Measurements from ENCODE around the gene BRI3.
"Not testable (repeated sequence)": the region's sequence is repeated elsewhere in the genome, so short reads cannot be mapped to it uniquely, and the experiment has no call there.

The BRI3 gene

GRCh38 chr7:98315318-98315993 lies 34.0 kb downstream of the BRI3 start:
- DNase-seq (ENCODE audit: low read depth, low spot score): no peak
- H3K36me3 ChIP-seq (ENCODE audit: insufficient read depth, insufficient read length, low read length): peaks cover 43% of the 10 kb centered on the region
- TF ChIP-seq ZNF274 (IDR thresholded peaks at IDR 0.05; ENCODE audit: low read depth, low read length) (no peak), SUZ12 (IDR thresholded peaks at IDR 0.05; ENCODE audit: extremely low read depth, insufficient read depth, insufficient read length) (no peak), YY1 (IDR thresholded peaks at IDR 0.05; ENCODE audit: insufficient read depth, insufficient read length) (no peak)

GRCh38 chr7:98315994-98316527 lies 34.6 kb downstream of the BRI3 start:
- H3K4me3 ChIP-seq (ENCODE audit: insufficient read length, low read depth): not testable (repeated sequence)

More at GRCh38 chr7:98315318-98315993, 34.0 kb downstream of the BRI3 start:
- no peak overlapping the region for H3K4me3 ChIP-seq (ENCODE audit: insufficient read length, low read depth)
- no peaks in the 10 kb centered on the region for H3K4me1 ChIP-seq (ENCODE audit: insufficient read depth, insufficient read length)
- H3K27me3 ChIP-seq (ENCODE audit: insufficient read depth, insufficient read length): no peaks in the 10 kb centered on the region
- H3K9me3 ChIP-seq (ENCODE audit: insufficient read depth, low read length): no peaks in the 10 kb centered on the region
- H3K9ac ChIP-seq (ENCODE audit: insufficient read length, low read depth): no peak overlapping the region

GRCh38 chr7:98317366-98318040 lies 36.0 kb downstream of the BRI3 start:
- H3K9ac ChIP-seq (ENCODE audit: insufficient read length, low read depth): no peak overlapping the region
- peaks cover 34% of the 10 kb centered on the region for H3K36me3 ChIP-seq (ENCODE audit: insufficient read depth, insufficient read length, low read length)

More at GRCh38 chr7:98315994-98316527, 34.6 kb downstream of the BRI3 start:
- not testable (repeated sequence) for DNase-seq (ENCODE audit: low read depth, low spot score); H3K27me3 ChIP-seq (ENCODE audit: insufficient read depth, insufficient read length); H3K4me1 ChIP-seq (ENCODE audit: insufficient read depth, insufficient read length); H3K9ac ChIP-seq (ENCODE audit: insufficient read length, low read depth); H3K9me3 ChIP-seq (ENCODE audit: insufficient read depth, low read length)
- H3K36me3 ChIP-seq (ENCODE audit: insufficient read depth, insufficient read length, low read length): peaks cover 43% of the 10 kb centered on the region

GRCh38 chr7:98319176-98319575 lies 37.7 kb downstream of the BRI3 start:
- DNase-seq (ENCODE audit: low read depth, low spot score): no peak
- TF ChIP-seq ZNF274 (IDR thresholded peaks at IDR 0.05; ENCODE audit: low read depth, low read length) (no peak), SUZ12 (IDR thresholded peaks at IDR 0.05; ENCODE audit: extremely low read depth, insufficient read depth, insufficient read length) (no peak), YY1 (IDR thresholded peaks at IDR 0.05; ENCODE audit: insufficient read depth, insufficient read length) (no peak)
- no peaks in the 10 kb centered on the region for H3K9me3 ChIP-seq (ENCODE audit: insufficient read depth, low read length)
- no peak overlapping the region for H3K4me3 ChIP-seq (ENCODE audit: insufficient read length, low read depth)
- peaks cover 2% of the 10 kb centered on the region for H3K4me1 ChIP-seq (ENCODE audit: insufficient read depth, insufficient read length)
- no peak overlapping the region for H3K9ac ChIP-seq (ENCODE audit: insufficient read length, low read depth)
- no peaks in the 10 kb centered on the region for H3K27me3 ChIP-seq (ENCODE audit: insufficient read depth, insufficient read length)
- H3K36me3 ChIP-seq (ENCODE audit: insufficient read depth, insufficient read length, low read length): peaks cover 31% of the 10 kb centered on the region

More at GRCh38 chr7:98317366-98318040, 36.0 kb downstream of the BRI3 start:
- H3K9me3 ChIP-seq (ENCODE audit: insufficient read depth, low read length): no peaks in the 10 kb centered on the region
- DNase-seq (ENCODE audit: low read depth, low spot score): no peak
- no peaks in the 10 kb centered on the region for H3K27me3 ChIP-seq (ENCODE audit: insufficient read depth, insufficient read length)
- TF ChIP-seq SUZ12 (IDR thresholded peaks at IDR 0.05; ENCODE audit: extremely low read depth, insufficient read depth, insufficient read length) (no peak), ZNF274 (IDR thresholded peaks at IDR 0.05; ENCODE audit: low read depth, low read length) (no peak), YY1 (IDR thresholded peaks at IDR 0.05; ENCODE audit: insufficient read depth, insufficient read length) (no peak)
- no peak overlapping the region for H3K4me3 ChIP-seq (ENCODE audit: insufficient read length, low read depth)
- H3K4me1 ChIP-seq (ENCODE audit: insufficient read depth, insufficient read length): peaks cover 2% of the 10 kb centered on the region

GRCh38 chr7:98321301-98321700 lies 39.8 kb downstream of the BRI3 start:
- Histone ChIP-seq H3K4me1 (ENCODE audit: insufficient read depth, insufficient read length) (peaks cover 2% of the 10 kb centered on the region), H3K9me3 (ENCODE audit: insufficient read depth, low read length) (no peaks in the 10 kb centered on the region), H3K4me3 (ENCODE audit: insufficient read length, low read depth) (no peak overlapping the region), H3K27me3 (ENCODE audit: insufficient read depth, insufficient read length) (no peaks in the 10 kb centered on the region), H3K9ac (ENCODE audit: insufficient read length, low read depth) (no peak overlapping the region), H3K36me3 (ENCODE audit: insufficient read depth, insufficient read length, low read length) (peaks cover 18% of the 10 kb centered on the region)
- DNase-seq (ENCODE audit: low read depth, low spot score): no peak
- no peak for TF ChIP-seq YY1 (IDR thresholded peaks at IDR 0.05; ENCODE audit: insufficient read depth, insufficient read length)
- no peak for TF ChIP-seq SUZ12 (IDR thresholded peaks at IDR 0.05; ENCODE audit: extremely low read depth, insufficient read depth, insufficient read length)
- no peak for TF ChIP-seq ZNF274 (IDR thresholded peaks at IDR 0.05; ENCODE audit: low read depth, low read length)

GRCh38 chr7:98322331-98323270 lies 41.1 kb downstream of the BRI3 start:
- Histone ChIP-seq H3K9ac (ENCODE audit: insufficient read length, low read depth) (no peak overlapping the region), H3K9me3 (ENCODE audit: insufficient read depth, low read length) (no peaks in the 10 kb centered on the region), H3K4me1 (ENCODE audit: insufficient read depth, insufficient read length) (peaks cover 2% of the 10 kb centered on the region), H3K4me3 (ENCODE audit: insufficient read length, low read depth) (no peak overlapping the region), H3K27me3 (ENCODE audit: insufficient read depth, insufficient read length) (no peaks in the 10 kb centered on the region), H3K36me3 (ENCODE audit: insufficient read depth, insufficient read length, low read length) (peaks cover 7% of the 10 kb centered on the region)
- no peak for DNase-seq (ENCODE audit: low read depth, low spot score)
- TF ChIP-seq ZNF274 (IDR thresholded peaks at IDR 0.05; ENCODE audit: low read depth, low read length) (no peak), SUZ12 (IDR thresholded peaks at IDR 0.05; ENCODE audit: extremely low read depth, insufficient read depth, insufficient read length) (no peak), YY1 (IDR thresholded peaks at IDR 0.05; ENCODE audit: insufficient read depth, insufficient read length) (no peak)

All from NT2/D1 (cell line).